Neutrophil (primary cell): ENCODE data around the gene RAPGEF2.

ENCODE experiments used
- H3K27ac ChIP-seq: fragments of 200-600 bp; sonication (generic); 2 replicates; pipeline ENCODE4 v1.5.1; 2016; ENCODE audit warnings: mild to moderate bottlenecking, moderate library complexity
- H3K27me3 ChIP-seq: fragments of 200-600 bp; sonication (generic); 2 replicates; pipeline ENCODE4 v1.6.0; 2016; ENCODE audit warnings: mild to moderate bottlenecking
- H3K36me3 ChIP-seq: fragments of 200-600 bp; sonication (generic); 2 replicates; pipeline ENCODE4 v1.5.1; 2017
- H3K4me1 ChIP-seq, 2 experiments: fragments of 200-600 bp in 1 of 2; sonication (generic) in 1 of 2; 1 replicate in 1 of 2; 2 replicates in 1 of 2; pipeline versions ENCODE4 v1.5.1 to v1.6.1; 2013 to 2016; ENCODE audit warnings: low read depth in 1 of 2, low read length in 1 of 2, mild to moderate bottlenecking in 1 of 2, moderate library complexity in 1 of 2; ENCODE audit not compliant: control insufficient read depth in 1 of 2, insufficient read depth in 1 of 2
- H3K4me3 ChIP-seq, 2 experiments: fragments of 200-600 bp in 1 of 2; sonication (generic) in 1 of 2; 1 replicate in 1 of 2; 2 replicates in 1 of 2; pipeline ENCODE4 v1.5.1; 2013 to 2016; ENCODE audit warnings: low read depth in 1 of 2, low read length in 1 of 2, mild to moderate bottlenecking in 1 of 2, moderate library complexity in 1 of 2
- H3K9me3 ChIP-seq: fragments of 200-600 bp; sonication (generic); 2 replicates; pipeline ENCODE4 v1.5.1; 2016
- CTCF ChIP-seq: fragments of 200-600 bp; sonication (generic); IDR thresholded peaks from 2 replicates; pipeline ENCODE4 v1.5.1; 2016; ENCODE audit warnings: antibody characterized with exemption

The RAPGEF2 gene

GRCh38 chr4:159284113-159284512 is 181.2 kb downstream of the RAPGEF2 start:
- no peak overlapping the region for H3K4me3 ChIP-seq
- no peak overlapping the region for H3K27ac ChIP-seq
- no peak for TF ChIP-seq CTCF
- H3K9me3 ChIP-seq = no peaks in the 10 kb centered on the region
- no peaks in the 10 kb centered on the region for H3K36me3 ChIP-seq
- H3K4me1 ChIP-seq = no peaks in the 10 kb centered on the region
- no peaks in the 10 kb centered on the region for H3K27me3 ChIP-seq

- no peaks in the 10 kb centered on the region for H3K36me3 ChIP-seq
- H3K9me3 ChIP-seq = no peaks in the 10 kb centered on the region
- TF ChIP-seq CTCF = no peak
- no peaks in the 10 kb centered on the region for H3K27me3 ChIP-seq
- H3K27ac ChIP-seq = no peak overlapping the region
- H3K4me3 ChIP-seq = no peak overlapping the region
- no peaks in the 10 kb centered on the region for H3K4me1 ChIP-seq
Observed at GRCh38 chr4:159284733-159285132, 181.9 kb downstream of the RAPGEF2 start.

- no peaks in the 10 kb centered on the region for H3K27me3 ChIP-seq
- H3K4me1 ChIP-seq = no peaks in the 10 kb centered on the region
- H3K27ac ChIP-seq = no peak overlapping the region
- no peaks in the 10 kb centered on the region for H3K36me3 ChIP-seq
- no peak overlapping the region for H3K4me3 ChIP-seq
- TF ChIP-seq CTCF = no peak
- H3K9me3 ChIP-seq = no peaks in the 10 kb centered on the region
Observed at GRCh38 chr4:159287767-159288166, 184.9 kb downstream of the RAPGEF2 start.

GRCh38 chr4:159289682-159290081 is 186.8 kb downstream of the RAPGEF2 start:
- no peak overlapping the region for H3K27ac ChIP-seq
- TF ChIP-seq CTCF = no peak
- H3K9me3 ChIP-seq = no peaks in the 10 kb centered on the region

GRCh38 chr4:159290321-159291030 is 187.6 kb downstream of the RAPGEF2 start:
- Histone ChIP-seq H3K27me3 (no peaks in the 10 kb centered on the region), H3K27ac (no peak overlapping the region), H3K9me3 (no peaks in the 10 kb centered on the region), H3K4me1 (peaks cover 4 to 7% of the 10 kb centered on the region in 2 experiments), H3K4me3 (no peak overlapping the region), H3K36me3 (no peaks in the 10 kb centered on the region)
- TF ChIP-seq CTCF = no peak

More at GRCh38 chr4:159289682-159290081, 186.8 kb downstream of the RAPGEF2 start:
- Histone ChIP-seq H3K36me3 (no peaks in the 10 kb centered on the region), H3K4me3 (no peak overlapping the region), H3K27me3 (no peaks in the 10 kb centered on the region), H3K4me1 (peaks cover 4 to 7% of the 10 kb centered on the region in 2 experiments)
